HG02610 (cell line): ENCODE measurements around the gene TTC23.

ENCODE experiments used
- ATAC-seq: cut with Tn5 transposase; IDR thresholded peaks from one replicate; pipeline ENCODE4 v1.9.1; 2021; ENCODE audit warnings: mild to moderate bottlenecking, moderate library complexity; ENCODE audit not compliant: unreplicated experiment

Gene TTC23

GRCh38 chr15:99249270-99249841 lies at the start of gene TTC23:
Gene TTC23, minus strand, starts transcription at chr15:99249581. Its CDS starts 20,869 bp downstream, at chr15:99228712.
- no peak for ATAC-seq

- ATAC-seq = no peak
Measured at GRCh38 chr15:99296386-99296785, 47.0 kb upstream of the TTC23 start.

DNA sequence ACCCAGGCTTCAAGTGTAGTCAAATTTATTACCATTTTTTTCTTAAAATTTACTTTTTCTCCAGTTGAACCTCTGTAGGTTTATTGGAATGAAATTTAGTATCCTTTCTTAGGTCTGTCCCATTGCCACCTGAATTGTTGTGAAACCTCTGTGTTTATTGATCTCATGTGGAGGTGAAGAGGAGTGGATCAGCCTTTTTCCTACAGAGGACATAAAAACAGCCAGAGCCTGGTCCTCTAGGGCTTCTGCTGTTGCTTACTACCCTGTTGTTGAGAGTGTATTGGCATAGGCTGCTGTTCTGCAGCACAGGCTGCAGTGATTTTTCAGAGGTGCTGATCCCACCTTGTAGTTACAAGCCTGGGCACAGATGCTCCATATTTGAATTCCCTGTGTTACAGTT lies 46.5 kb upstream of the TTC23 start:
- no peak for ATAC-seq

GRCh38 chr15:99291643-99292042 lies 42.3 kb upstream of the TTC23 start:
- no peak for ATAC-seq

DNA sequence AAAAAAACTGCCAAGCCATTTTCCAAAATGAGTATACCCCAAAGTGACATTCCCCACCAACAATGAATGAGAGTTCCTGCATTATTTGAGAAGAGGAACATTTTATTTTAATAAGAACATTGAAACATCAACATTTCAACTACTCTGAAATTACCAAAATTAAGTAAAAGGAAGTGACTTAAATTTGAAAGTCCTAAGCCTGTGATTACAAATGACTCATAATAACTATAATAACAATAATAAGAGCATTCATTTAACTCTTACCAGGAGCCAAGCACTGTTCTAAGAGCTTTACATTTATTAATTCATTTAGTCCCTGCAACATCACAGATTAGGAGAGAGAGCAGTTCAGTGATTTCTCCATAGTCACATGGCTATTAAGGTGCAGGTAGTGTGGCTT lies 34.3 kb upstream of the TTC23 start:
- no peak for ATAC-seq

DNA sequence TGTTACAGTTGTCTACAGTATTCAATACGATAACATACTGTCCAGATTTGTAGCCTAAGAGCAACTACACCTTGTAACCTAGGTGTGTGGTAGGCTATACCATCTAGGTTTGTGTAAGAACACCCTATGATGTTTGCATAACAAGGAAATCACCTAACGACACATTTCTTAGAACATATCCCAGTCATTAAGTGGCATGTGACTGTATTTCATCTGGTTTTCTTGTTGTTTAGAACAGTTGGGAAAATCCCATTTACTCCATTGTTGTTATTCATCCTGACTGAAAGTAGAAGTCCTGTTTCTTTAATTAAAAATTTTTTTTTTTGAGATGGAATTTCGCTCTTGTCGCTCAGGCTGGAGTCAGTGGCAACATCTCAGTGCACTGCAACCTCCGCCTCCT lies 33.2 kb upstream of the TTC23 start:
- ATAC-seq = no peak

GRCh38 chr15:99282121-99282520 lies 32.7 kb upstream of the TTC23 start:
- no peak for ATAC-seq

- no peak for ATAC-seq
Measured at GRCh38 chr15:99279827-99280226, 30.4 kb upstream of the TTC23 start.

DNA sequence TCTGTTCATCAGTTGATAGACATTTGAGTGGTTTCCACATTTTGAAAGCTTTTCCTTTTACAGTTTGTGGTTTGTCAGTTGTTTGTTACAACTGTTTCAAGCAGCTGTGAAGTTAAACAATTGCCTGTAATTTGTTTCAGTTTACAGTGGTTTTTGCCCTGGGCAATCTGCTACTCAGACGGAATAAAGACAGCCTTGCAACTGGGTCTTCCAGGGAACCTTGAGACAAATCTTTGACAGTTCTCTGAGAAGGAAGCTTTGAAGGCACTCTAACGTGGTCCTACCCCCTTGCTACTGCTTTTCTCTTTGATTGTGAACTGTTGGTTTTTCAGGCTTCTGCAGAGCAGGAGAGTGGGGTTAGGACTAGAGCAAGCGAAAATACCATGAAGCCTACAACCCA lies 29.9 kb upstream of the TTC23 start:
- ATAC-seq = no peak

DNA sequence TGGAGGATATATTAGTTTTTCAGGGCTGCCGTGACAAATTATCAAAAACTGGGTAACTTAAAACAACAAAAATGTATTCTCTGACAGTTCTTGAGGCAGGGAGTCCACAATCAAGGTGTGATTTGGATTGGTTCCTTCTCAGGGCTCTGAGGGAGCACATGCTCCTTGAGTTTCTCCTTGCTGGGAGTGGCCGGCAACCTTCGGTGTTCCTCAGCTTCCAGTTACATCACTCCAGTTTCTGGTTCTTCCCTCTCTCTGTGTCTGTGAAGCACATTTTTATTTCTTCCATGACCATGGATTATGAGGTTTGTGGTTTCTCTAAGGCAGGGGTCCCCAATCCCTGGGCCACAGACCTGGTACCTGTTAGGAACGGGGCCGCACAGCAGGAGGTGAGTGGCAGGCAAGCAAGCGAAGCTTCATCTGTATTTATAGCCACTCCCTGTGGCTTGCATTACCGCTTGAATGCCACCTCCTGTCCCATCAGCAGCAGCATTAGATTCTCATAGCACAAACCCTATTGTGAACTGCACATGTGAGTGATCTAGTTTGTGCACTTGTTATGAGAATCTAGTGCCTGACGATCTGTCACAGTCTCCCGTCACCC lies 26.2 kb upstream of the TTC23 start:
- peak; percentile 60 for ATAC-seq

DNA sequence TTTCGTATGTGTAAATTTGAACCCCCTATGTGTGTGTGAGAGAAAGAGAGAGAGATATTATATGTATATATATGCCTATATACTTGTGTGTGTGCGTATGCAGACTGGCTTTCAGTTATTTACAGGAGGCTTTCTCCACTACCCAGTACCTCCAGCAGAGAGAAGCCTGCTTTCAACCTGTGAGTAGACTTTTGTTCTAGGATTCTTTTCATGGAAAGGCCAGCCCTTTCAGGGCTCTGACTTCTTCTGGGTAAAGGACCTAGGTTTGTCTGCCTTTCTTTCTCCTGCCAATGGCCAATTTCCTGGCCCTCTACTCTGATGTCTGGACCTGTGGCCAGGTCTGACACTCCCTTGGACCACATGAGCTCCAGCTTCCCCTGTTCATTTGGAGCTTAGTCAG lies 25.7 kb upstream of the TTC23 start:
- ATAC-seq = no peak

DNA sequence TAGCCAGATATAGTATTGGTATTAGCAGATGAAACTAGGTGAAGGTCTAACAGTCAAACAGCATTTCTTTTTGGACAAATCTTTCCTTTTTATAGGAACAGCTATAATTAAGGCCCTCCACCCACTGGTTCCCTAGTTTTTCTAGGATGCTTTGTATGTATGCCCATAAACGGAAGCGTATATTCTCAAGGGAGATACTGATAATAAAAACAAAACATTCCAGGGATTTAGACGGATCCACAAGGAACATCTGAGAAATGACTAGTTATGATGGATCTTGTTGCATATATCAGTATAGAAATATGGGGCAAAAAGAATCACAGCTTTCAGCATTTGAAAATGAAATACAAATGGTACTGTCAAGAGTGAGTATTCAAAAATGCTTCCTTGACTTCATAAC lies 24.4 kb upstream of the TTC23 start:
- no peak for ATAC-seq

GRCh38 chr15:99268431-99268830 lies 19.1 kb upstream of the TTC23 start:
- ATAC-seq = no peak

DNA sequence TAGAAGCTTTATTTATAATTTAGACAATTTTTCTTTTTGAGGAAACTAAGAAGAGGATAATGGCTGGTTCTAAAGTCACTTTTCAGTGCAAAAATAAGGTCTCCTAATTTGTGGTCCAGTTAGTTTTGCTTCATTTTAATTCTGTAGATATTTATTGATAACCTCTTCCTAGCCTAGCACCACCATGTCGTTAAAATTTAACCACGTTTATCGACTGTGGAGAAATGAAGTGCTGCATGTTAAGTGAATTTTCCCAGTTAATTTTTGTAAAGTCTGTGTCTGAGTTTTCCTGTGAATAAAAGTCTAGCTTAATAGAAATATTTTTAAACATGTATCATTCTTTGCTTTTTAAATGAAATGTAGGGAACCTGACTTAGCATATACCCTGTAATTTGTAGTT lies 18.6 kb upstream of the TTC23 start:
- ATAC-seq = no peak

DNA sequence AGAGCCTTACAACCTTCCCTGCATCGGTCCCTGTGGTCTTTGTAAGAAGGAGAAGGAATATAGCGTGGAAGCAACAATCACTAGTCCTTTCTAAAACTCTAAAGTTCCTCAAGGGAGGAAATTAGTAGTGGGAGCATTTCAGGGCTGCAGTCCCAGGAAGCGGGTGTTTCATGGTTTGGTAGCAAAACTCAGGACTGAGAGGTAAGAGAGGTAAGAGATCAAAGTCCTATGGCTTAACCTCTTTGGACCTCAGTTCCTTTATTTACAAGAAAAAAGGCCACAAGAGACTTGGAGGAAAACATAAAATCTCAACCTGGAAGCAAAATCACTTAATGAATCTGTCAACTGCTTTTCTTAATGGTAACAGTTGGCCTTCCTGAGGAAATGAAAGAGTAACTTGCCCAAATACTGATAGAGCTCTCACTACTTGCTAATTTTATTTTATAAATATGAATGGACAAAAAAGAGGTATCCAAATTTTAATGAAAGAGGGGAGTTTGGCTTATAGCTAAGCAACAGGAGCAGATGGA lies 16.2 kb upstream of the TTC23 start:
- ATAC-seq = no peak

DNA sequence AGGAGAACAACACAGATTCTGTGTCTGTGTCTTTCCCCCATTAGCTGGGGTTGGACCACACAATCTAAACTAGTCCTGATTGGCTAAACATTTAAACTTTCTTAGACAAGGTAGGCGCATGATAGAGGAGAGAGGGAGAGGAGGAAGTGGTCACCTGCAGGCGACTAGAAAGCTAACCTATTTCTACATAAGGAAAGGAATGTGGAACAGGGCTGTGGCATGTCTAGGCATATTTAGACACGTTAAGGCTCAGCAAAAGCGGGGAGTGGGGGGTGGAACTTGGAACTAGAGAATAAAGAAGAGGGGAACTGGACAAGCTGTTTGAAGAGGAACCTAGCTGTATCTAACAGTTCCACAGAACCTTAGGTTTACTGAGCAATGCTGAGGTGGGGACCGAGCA lies 14.7 kb upstream of the TTC23 start:
- no peak for ATAC-seq

DNA sequence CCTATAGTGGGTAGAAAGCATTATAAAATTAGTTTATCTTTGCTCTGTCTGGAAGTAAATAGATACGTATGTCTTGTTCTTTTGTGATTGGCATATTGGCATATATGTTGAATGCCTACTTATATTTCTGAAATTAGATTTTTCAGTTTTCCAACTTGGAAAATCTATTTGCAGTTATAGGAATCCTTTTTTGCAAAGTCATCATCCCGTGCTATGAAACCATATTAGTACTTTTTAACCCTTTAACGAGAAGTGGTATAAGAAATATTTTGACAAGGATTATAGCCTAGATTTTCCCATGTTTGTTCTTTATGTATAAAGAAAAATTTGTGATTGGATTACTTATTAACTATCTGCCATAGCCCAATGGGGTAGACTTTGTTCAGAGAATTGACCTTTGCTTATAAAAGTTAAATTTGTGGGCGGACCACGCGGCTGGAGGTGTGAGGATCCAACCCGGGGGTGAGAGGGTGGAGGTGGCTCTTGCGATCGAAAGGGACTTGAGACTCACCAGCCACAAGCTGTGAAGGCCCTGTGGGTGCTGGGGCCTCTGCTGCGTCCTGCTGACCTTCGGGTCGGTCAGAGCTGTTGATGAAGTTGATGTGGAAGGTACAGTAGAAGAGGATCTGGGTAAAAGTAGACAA lies 7.8 kb upstream of the TTC23 start:
- ATAC-seq = no peak

DNA sequence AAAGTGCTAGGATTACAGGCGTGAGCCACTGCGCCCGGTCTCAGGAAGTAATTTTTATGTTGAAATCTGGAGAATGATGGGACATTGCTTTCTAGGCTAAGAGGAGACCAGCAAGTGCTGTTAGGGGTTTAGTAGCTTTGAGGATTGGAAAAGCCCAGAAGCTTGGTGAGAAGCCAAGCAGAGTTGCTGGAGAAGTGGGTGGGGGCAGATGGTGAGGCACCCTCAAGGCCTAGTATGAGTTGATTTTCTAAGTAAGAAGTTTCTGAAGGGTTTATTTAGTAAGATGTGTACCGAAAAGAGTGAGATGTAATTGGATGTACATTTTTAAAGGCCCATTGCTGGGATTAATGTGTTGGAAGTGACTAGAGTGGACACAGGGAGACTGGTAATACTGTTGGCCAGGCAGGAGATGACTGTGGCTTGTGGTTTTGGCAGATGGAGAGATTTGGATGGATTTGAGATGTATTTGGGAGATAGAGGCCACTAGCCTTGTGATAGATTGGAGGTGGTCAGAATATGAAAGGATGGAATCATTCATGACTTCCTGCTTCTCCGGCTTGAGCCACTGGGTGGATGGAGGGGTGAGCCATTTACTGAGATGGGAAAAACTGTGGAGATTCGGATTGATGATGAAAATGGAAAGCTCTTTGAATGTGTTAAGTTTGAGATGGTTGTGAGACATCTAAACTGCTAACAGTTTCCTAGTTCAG lies 4.2 kb upstream of the TTC23 start:
- ATAC-seq = no peak

GRCh38 chr15:99252326-99252725 lies 2.9 kb upstream of the TTC23 start:
- no peak for ATAC-seq

DNA sequence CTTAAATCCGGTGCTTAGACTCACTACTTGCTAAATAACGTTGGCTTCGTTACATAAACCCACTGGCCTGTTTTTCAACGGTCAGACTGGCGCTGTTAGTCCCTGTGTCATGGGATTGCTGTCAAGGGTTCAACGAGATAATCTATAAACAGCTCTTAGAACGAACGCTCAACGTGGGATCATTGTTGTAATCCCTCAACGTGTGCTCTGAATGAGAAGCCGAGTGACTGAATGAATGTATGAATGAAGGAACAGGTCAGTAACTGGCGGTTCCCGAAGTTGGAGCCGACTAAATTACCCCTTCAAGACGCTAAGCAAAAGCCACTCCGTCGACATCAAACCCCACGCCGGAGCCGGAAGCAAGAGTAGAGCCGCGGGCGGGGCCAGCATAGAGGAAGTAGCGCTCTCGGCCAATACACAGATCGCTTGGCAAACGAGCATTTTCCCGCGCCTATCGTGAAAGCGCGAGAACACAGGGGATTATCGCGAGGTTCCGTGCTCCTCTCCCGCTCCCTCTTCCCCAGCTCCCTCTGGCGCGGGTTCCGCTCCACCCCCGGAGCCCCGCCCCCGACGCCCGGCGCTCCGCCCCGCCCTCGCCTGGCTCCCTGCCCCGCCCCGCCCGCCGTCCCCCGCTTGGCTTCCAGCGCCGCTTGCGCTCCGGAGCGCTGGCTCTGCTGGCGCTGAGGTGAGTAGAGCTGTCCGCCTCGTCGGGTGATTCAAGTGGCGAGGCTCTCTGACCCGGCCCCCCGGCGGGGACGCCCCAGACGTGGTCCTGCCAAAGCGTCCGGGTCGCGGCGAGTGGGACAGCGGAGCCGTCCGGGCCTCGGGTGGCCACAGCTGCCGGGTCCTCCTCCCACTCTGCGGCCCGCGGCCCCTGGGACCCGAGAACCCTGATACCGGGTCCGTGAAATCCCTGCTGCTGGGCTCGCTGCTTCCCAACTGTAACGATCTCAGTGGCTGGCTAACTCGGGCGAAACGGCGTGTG lies 1.8 kb upstream of the TTC23 start, which contains the start of gene LRRC28:
LRRC28 (plus strand) TSS at position 625 of the 985 bp plus-strand sequence. CDS start 4,477 bp downstream, outside the sequence.
- peak; percentile 90 for ATAC-seq
